Hematopoietic multipotent progenitor cell treated with erythropoietin and hydrocortisone succinate and interleukin-3 and kit ligand, for 15 days (in vitro differentiated cells): ENCODE data around the gene ATF7IP.

ENCODE experiments used
- DNase-seq: peaks from one replicate; pipeline ENCODE4 v3.0.0-alpha.2; 2015; ENCODE audit warnings: low spot score

The ATF7IP gene

GRCh38 chr12:14410841-14411569 is 45.5 kb downstream of the ATF7IP start:
- no peak for DNase-seq

DNA sequence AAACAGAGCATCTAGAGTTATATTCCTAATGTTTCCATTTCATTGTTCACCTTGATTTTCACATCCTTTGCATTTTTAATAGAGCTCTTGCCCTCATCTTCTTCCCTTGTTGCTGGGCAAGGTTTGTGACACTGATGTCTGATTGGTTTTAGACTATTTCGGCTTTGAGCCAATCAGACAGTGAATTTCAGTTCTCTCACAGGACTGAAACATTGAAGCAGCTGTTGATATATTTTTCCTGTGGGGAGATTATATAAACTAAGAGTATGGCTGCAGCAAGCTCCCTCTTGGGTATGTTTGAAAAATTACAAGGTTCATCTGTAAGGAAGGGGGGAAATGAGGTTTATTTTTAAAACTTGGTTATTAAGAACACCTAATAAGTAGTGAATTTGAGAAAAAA is 51.2 kb downstream of the ATF7IP start:
- peak; percentile 59 for DNase-seq

GRCh38 chr12:14417715-14418114 is 52.2 kb downstream of the ATF7IP start:
- peak; percentile 47 for DNase-seq

- DNase-seq: no peak
Observed at GRCh38 chr12:14418451-14418890, 53.0 kb downstream of the ATF7IP start.

DNA sequence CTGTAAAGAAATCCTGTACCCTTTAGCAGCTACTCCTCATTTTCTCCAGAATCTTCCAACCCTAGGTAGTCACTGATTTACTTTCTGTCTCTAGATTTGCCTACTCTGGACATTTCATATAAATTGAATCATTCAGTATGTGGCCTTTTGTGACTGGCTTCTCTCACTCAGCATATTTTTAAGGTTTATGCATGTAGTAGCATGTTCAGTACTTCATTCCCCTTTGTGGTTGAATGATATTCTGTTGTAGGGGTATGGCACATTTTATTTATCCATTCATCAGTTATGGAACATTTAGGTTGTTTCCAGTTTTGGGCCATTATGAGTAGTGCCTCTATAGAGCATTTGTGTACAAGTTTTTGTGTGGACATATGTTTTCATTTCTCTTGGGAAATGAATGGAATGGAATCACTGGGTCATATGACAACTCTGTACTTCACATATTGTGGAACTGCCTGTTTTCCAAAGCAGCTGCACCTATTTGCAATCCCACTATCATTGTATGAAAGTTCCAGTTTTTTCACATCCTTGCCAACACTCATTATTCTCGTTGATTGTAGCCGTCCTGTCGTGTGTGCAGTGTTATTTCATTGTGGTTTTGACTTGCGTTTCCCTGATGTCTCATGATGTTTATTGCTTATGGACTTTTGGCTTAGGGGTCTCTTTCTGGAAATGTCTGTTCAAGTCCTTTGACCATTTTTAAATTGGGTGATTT is 57.2 kb downstream of the ATF7IP start:
- DNase-seq: no peak

DNA sequence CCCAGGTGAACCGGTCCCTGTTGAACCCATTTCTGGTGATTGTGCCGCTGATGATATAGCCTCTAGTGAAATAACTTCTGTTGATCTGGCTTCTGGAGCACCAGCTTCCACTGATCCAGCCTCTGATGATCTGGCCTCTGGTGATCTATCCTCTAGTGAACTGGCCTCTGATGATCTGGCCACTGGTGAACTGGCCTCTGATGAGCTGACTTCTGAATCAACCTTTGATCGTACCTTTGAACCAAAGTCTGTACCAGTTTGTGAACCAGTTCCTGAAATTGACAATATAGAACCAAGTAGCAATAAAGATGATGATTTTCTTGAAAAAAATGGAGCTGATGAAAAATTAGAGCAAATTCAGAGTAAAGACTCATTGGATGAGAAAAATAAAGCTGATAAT is 59.1 kb downstream of the ATF7IP start:
- DNase-seq: no peak

- DNase-seq: no peak
Observed at GRCh38 chr12:14426792-14427191, 61.3 kb downstream of the ATF7IP start.

DNA sequence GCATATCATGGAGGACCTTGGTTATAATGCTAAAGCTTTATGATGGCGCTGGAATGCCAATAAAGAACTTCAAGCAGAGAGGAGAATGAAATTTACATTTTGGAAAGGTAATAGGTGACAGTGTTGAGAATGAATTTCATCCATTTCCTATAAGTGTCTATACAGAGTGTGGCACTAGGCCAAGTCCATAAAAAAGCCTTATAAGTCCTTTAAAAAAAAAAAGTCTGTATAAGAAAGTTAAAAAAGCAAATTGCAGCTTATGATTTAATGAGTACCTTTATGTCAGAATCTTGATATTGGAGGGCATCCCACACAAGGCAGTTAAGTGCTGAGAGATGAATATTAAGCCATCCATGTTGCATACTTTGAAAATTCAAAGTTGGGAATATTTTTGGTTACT is 62.4 kb downstream of the ATF7IP start:
- DNase-seq: no peak

DNA sequence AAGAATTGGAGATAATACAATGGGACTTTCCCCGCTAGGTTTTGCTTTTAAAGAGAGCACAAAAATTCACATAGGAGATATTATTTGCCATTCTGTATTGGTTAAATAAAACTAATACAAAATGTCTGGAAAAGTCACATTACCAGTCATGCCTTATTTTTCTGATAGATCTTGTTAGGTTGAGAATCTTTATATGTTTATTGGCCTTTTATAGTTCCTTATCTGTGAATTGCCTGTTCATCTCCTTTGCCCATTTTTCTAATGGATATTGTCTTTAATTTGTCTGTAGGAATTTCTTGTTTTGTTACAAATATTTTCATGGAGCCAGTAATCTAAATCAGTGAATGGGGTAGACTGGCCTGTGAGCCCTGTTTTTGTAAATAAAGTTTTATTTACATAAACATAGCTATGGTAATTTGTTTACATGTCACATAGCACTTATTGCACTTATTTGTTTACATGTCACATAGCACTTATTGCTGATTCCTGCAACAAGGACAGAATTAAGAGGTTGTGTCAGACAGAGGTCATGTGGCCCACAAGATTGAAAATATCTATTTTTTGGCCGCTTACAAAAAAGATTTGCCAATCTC is 65.0 kb downstream of the ATF7IP start:
- DNase-seq: no peak

- no peak for DNase-seq
Observed at GRCh38 chr12:14431975-14432374, 66.5 kb downstream of the ATF7IP start.

DNA sequence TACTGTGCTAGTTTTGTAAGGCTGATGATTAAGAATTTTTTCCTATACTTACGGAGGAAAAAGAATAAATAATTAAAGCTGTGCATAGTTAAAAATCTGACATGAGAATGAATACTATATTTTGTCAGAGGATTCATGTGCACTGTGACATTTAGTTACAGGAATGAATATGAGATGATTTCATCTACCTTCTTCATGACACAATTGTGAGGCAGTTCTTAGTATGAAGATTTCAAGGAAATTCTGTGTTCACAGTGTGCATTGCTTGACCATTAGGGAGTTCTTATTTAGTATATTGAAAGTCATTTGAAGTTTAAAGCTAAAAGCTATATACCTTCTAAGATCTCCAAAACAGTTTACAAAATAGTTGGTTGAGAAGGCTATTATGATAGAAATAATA is 70.1 kb downstream of the ATF7IP start:
- no peak for DNase-seq

DNA sequence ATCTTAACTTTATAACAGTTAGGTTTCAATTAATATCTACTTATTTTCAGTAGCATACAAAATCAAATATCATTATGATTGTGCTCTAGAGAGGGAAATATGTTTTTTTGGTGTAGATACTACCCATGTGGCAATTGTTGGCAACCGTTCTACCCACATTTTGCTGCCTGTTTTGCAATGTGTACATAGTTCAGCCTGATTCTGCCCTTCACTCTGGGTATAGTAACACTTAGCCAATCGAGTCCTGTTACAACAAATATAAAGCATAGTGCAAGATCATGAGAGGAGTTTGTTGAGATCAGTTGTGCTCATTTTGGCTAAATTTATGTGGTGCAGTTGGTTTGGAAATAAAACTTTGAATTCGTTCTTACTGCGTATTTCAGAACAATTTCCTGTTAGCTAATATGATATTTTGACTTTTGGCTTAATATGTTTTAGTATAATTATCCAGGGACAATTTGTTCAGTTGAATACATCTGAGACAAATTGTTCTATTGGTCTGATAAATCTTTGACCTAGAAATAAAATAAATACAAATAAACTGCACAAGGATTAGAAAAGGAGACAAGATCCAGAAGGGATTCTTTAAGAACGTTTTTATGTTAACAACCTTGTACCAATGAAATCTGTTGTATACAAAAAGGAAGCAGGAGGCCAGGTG is 76.9 kb downstream of the ATF7IP start:
- no peak for DNase-seq

DNA sequence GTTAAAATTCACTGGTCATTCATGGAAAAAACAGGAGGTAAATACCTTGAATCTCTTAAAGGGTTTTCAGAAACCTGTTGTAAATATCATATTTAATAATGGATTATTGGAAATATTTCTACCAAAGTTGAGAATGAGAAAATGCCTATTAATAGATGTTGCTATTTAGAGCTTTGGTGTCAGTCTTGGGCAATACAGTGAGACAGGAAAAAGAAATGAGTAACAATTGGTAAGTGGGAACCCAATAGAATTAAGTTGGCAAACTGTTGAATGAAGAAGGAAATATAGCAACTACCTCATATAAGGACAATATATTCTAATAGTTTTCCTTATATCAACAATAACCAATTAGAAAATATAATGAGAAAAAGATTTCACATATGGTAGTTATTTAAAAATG is 78.0 kb downstream of the ATF7IP start:
- DNase-seq: no peak

- DNase-seq: no peak
Observed at GRCh38 chr12:14450479-14450878, 85.0 kb downstream of the ATF7IP start.

DNA sequence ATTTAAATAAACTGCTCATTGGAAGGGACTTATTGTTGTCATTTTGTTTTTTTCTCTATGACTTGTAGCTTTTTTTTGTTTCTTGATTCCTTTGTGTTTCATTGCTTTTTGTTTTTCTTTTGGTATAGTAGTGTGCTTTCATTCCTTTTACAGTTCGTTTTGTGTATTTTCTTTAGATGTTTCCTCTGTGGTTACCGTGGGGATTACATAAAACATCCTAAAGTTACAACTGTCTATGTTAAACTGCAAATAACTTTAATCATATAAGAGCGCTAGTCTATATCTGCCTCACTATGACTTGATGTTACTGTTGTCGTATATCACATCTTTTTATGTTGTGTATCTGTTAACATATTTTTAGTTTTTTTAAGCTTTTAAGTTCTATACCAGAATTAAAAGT is 86.9 kb downstream of the ATF7IP start:
- DNase-seq: no peak

DNA sequence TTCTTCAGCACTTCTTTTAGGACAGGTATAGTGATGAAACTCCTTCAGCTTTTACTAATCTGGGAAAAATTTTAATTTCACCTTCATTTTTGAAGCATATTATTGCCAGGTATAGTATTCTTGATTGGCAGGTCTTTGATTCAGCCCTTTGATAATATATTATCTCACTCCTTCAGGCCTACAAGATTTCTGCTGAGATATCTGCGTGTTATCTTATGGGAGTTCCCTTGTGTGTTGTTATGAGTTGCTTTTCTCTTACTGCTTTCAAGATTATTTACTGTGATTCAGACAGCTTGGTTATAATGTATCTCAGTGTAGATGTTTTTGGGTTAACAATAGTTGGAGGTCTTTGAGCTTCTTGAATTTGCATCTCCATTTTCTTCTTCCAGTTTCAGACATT is 87.4 kb downstream of the ATF7IP start:
- no peak for DNase-seq

GRCh38 chr12:14454098-14454907 is 88.8 kb downstream of the ATF7IP start:
- DNase-seq: peak; percentile 55

- DNase-seq: no peak
Observed at GRCh38 chr12:14460212-14460841, 94.8 kb downstream of the ATF7IP start.

DNA sequence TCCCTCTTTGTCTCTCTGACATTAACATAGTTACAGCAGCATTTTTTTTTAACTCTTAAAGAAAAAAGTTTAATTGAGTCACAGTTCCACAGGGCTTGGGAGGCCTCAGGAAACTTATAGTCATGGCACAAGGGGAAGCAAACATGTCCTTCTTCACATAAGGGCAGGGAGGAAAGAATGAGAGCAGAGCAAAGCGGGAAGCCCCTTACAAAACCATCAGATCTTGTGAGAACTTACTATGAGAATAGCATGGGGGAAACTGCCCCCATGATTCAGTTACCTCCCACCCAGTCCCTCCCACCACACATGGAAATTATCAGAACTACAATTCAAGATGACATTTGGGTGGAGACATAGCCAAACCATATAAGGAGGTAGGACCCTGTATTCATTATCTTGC is 106.0 kb downstream of the ATF7IP start:
- DNase-seq: no peak

DNA sequence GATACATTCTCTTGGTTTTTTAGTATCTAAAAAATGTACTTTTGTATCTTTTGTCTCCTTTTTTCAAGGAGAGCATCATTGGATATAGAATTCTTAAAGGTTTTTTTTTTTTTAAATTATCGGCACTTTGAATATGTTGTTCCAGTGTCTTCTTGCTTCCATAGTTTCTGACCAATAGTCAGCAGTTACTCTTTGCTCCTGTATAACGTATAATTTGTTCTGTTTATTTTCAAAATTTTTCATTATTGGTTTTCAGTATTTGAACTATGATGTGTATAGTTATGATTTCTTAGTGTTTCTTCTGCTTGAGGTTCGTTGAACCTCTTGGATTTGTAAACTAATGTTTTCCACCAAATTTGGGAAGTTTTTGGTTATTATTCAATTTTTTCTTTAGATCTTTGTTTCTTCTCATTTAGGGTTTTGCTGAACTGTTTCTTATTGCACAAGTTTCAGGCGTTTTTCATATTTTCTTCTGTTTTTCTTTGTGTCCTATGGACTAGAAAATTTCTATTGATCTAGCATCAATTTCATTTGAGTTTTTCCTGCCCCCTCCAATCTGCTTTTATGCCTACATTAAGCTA is 108.3 kb downstream of the ATF7IP start:
- DNase-seq: peak; percentile 44

DNA sequence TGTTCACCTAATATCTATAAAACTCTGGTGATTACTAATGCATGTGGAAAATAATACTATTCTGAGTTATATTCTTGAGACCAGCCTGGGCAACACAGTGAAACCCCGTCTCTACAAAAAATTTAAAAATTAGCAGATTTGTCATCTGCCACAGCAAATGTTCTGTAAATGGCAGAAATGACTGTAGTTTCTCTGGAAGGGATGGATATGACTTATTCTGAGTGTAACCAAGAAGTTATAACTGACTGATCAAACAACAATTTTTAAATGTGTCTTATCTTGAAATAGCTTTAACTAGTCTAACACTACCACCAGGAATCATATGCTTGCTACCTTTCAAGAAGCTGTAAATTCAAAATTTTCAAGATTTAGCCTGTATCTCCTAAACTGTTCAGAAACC is 113.5 kb downstream of the ATF7IP start:
- no peak for DNase-seq
